WERI-Rb-1 (cell line): ENCODE data around the gene EFEMP1.

ENCODE experiments used
- DNase-seq: peaks from one replicate; pipeline ENCODE4 v3.0.0-alpha.2; 2020
- H3K27ac ChIP-seq: fragments of 250-450 bp; sonication (Bioruptor Pico); 2 replicates; pipeline ENCODE4 v1.5.1; 2020; ENCODE audit warnings: mild to moderate bottlenecking, moderate library complexity
- H3K27me3 ChIP-seq: fragments of 250-450 bp; sonication (Bioruptor Pico); 2 replicates; pipeline ENCODE4 v1.5.1; 2021; ENCODE audit warnings: mild to moderate bottlenecking, low read depth, moderate library complexity; ENCODE audit not compliant: insufficient read depth, severe bottlenecking
- H3K36me3 ChIP-seq: fragments of 250-450 bp; sonication (Bioruptor Pico); 2 replicates; pipeline ENCODE4 v1.5.1; 2020; ENCODE audit warnings: mild to moderate bottlenecking, moderate library complexity
- H3K4me3 ChIP-seq: 2 replicates; pipeline ENCODE4 v1.5.1; 2011; ENCODE audit warnings: low read depth, mild to moderate bottlenecking, control low read depth, low read length
- H3K9me3 ChIP-seq: fragments of 250-450 bp; sonication (Bioruptor Pico); 2 replicates; pipeline ENCODE4 v1.5.1; 2021; ENCODE audit warnings: mild to moderate bottlenecking, moderate library complexity; ENCODE audit not compliant: severe bottlenecking
- CTCF ChIP-seq: IDR thresholded peaks from 2 replicates; pipeline ENCODE4 v1.5.1; 2011; ENCODE audit warnings: low read depth, mild to moderate bottlenecking, control low read depth, inconsistent platforms, low read length

Gene EFEMP1

GRCh38 chr2:55887901-55888624 lies 35.5 kb downstream of the EFEMP1 start:
- no peak overlapping the region for H3K27ac ChIP-seq
- no peaks in the 10 kb centered on the region for H3K27me3 ChIP-seq
- no peak overlapping the region for H3K4me3 ChIP-seq
- no peaks in the 10 kb centered on the region for H3K9me3 ChIP-seq
- H3K36me3 ChIP-seq = no peaks in the 10 kb centered on the region
- no peak for DNase-seq
- TF ChIP-seq CTCF = no peak

- TF ChIP-seq CTCF = no peak
- Histone ChIP-seq H3K27ac (no peak overlapping the region), H3K36me3 (no peaks in the 10 kb centered on the region), H3K27me3 (no peaks in the 10 kb centered on the region), H3K9me3 (no peaks in the 10 kb centered on the region), H3K4me3 (no peak overlapping the region)
- no peak for DNase-seq
Measured at GRCh38 chr2:55887351-55887750, 36.2 kb downstream of the EFEMP1 start.

GRCh38 chr2:55885944-55886281 lies 37.7 kb downstream of the EFEMP1 start:
- Histone ChIP-seq H3K9me3 (no peaks in the 10 kb centered on the region), H3K27me3 (no peaks in the 10 kb centered on the region), H3K27ac (no peak overlapping the region), H3K36me3 (no peaks in the 10 kb centered on the region), H3K4me3 (no peak overlapping the region)
- DNase-seq = no peak
- no peak for TF ChIP-seq CTCF

- no peaks in the 10 kb centered on the region for H3K9me3 ChIP-seq
- H3K4me3 ChIP-seq = no peak overlapping the region
- no peak for TF ChIP-seq CTCF
- H3K27me3 ChIP-seq = no peaks in the 10 kb centered on the region
- no peak for DNase-seq
- no peaks in the 10 kb centered on the region for H3K36me3 ChIP-seq
- no peak overlapping the region for H3K27ac ChIP-seq
Measured at GRCh38 chr2:55885127-55885943, 38.2 kb downstream of the EFEMP1 start.

- DNase-seq = no peak
- TF ChIP-seq CTCF = no peak
- H3K36me3 ChIP-seq = no peaks in the 10 kb centered on the region
- no peak overlapping the region for H3K27ac ChIP-seq
- no peak overlapping the region for H3K4me3 ChIP-seq
- H3K9me3 ChIP-seq = no peaks in the 10 kb centered on the region
- no peaks in the 10 kb centered on the region for H3K27me3 ChIP-seq
Measured at GRCh38 chr2:55883829-55884228, 39.8 kb downstream of the EFEMP1 start.
